Measurements from ENCODE around the gene RPUSD4. TPM values are rescaled to one million over a fixed set of nuclear protein-coding genes. Genes with fewer than 3 reads are reported as not detected.

RPUSD4 gene
- total and polyA plus RNA-seq, 10 of the 15 experiments (the other 5 are each of a cell fraction or from before 2014, with no cell fraction given), result 24.5 to 47.6 (median 31.7) TPM

- in situ Hi-C loops (cut with MboI) (no loop called here), intact Hi-C loops (cut with micrococcal nuclease; ENCODE audit: unreplicated experiment) (no loop called here)
- Histone ChIP-seq H3K9me3 (replicated peaks; ENCODE audit: control insufficient read depth, insufficient read depth, low read length) (no peaks in the 10 kb centered on the region), H3K4me1 (ENCODE audit: control insufficient read depth, insufficient read depth, low read length) (no peaks in the 10 kb centered on the region; the same call in 1 of the 2 replicates), H3K4me2 (ENCODE audit: control insufficient read depth, insufficient read depth) (no peak overlapping the region), H3K36me3 (ENCODE audit: control insufficient read depth in 2 of 2, insufficient read depth in 2 of 2, low read length in 1 of 2) (no peaks in the 10 kb centered on the region), H3K4me3 (no peak overlapping the region), H3K27me3 (replicated peaks in 1 of 2; ENCODE audit: control insufficient read depth in 2 of 2, insufficient read depth in 2 of 2, low read length in 1 of 2) (no peaks in the 10 kb centered on the region), H3K79me2 (ENCODE audit: control insufficient read depth, insufficient read depth, low read length) (no peaks in the 10 kb centered on the region), H4K20me1 (ENCODE audit: control insufficient read depth, insufficient read depth) (no peaks in the 10 kb centered on the region), H3K9ac (ENCODE audit: control insufficient read depth, insufficient read depth, low read length) (no peak overlapping the region), H2AFZ (ENCODE audit: control insufficient read depth, low read depth, low read length) (no peak overlapping the region), H3K27ac (ENCODE audit: control insufficient read depth, insufficient read depth) (no peak overlapping the region)
- ChIA-PET RAD21 (ENCODE audit: unreplicated experiment) (no interaction called here), POLR2A (no interaction called here), CTCF (interaction anchor here (0.6 kb wide), 1 partner anchor 60 kb away, joined by 6 read pairs; no protein-coding TSS in a partner anchor), SMC1A (ENCODE audit: uncharacterized antibody, unreplicated experiment) (interaction anchor here (0.7 kb wide), 1 partner anchor 9 kb away, joined by 3 read pairs; no protein-coding TSS in a partner anchor)
- no TSS peak for BruUV-seq (replicated peaks)
- WGBS (ENCODE audit: insufficient coverage, insufficient replicate concordance, low lambda C conversion rate, missing lambda C conversion rate), result 51% methylated on average over 8 of the region's 8 CpGs
- DNase-seq (ENCODE audit: low read depth, low spot score), result no peak
- no peak for ATAC-seq
- no peak for FAIRE-seq
- TF ChIP-seq, protein P1, sequence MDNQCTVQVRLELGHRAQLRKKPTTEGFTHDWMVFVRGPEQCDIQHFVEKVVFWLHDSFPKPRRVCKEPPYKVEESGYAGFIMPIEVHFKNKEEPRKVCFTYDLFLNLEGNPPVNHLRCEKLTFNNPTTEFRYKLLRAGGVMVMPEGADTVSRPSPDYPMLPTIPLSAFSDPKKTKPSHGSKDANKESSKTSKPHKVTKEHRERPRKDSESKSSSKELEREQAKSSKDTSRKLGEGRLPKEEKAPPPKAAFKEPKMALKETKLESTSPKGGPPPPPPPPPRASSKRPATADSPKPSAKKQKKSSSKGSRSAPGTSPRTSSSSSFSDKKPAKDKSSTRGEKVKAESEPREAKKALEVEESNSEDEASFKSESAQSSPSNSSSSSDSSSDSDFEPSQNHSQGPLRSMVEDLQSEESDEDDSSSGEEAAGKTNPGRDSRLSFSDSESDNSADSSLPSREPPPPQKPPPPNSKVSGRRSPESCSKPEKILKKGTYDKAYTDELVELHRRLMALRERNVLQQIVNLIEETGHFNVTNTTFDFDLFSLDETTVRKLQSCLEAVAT (IDR thresholded peaks at IDR 0.05), result no peak
- TF ChIP-seq E2F8 (IDR thresholded peaks at IDR 0.05; ENCODE audit: low read depth, partially characterized antibody), result no peak
- no peak for TF ChIP-seq FOXK2 (IDR thresholded peaks at IDR 0.05)
- no peak for TF ChIP-seq ZNF207 (IDR thresholded peaks at IDR 0.05; ENCODE audit: borderline replicate concordance)
- TF ChIP-seq POLR2AphosphoS5 (IDR thresholded peaks at IDR 0.05; ENCODE audit: low read length), result no peak
- TF ChIP-seq POLR2AphosphoS2 (IDR thresholded peaks at IDR 0.05; ENCODE audit: low read depth, low read length), result no peak
- TF ChIP-seq, protein P2, sequence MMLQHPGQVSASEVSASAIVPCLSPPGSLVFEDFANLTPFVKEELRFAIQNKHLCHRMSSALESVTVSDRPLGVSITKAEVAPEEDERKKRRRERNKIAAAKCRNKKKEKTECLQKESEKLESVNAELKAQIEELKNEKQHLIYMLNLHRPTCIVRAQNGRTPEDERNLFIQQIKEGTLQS (IDR thresholded peaks at IDR 0.05; ENCODE audit: borderline replicate concordance, extremely low read depth, low read depth, low read length), result no peak
- no peak for TF ChIP-seq ZNF384 (IDR thresholded peaks at IDR 0.05; ENCODE audit: borderline replicate concordance, low read depth, low read length)
- no peak for TF ChIP-seq CHD1 (IDR thresholded peaks at IDR 0.05; ENCODE audit: low read depth, low read length)
- TF ChIP-seq CHD2 (IDR thresholded peaks at IDR 0.05; ENCODE audit: borderline replicate concordance, low read depth, low read length), result no peak
- no peak for TF ChIP-seq TCF3 (IDR thresholded peaks at IDR 0.05; ENCODE audit: borderline replicate concordance, insufficient read depth, low read depth, low read length)
- TF ChIP-seq, protein P3, sequence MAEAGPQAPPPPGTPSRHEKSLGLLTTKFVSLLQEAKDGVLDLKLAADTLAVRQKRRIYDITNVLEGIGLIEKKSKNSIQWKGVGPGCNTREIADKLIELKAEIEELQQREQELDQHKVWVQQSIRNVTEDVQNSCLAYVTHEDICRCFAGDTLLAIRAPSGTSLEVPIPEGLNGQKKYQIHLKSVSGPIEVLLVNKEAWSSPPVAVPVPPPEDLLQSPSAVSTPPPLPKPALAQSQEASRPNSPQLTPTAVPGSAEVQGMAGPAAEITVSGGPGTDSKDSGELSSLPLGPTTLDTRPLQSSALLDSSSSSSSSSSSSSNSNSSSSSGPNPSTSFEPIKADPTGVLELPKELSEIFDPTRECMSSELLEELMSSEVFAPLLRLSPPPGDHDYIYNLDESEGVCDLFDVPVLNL (IDR thresholded peaks at IDR 0.05; ENCODE audit: low read depth, low read length), result no peak
- no peak for TF ChIP-seq ZNF687 (IDR thresholded peaks at IDR 0.05)
- no peak for TF ChIP-seq TCF12 (IDR thresholded peaks at IDR 0.05; ENCODE audit: low read depth, low read length)
Observed at GRCh38 chr11:126176853-126177470, 34.5 kb downstream of the RPUSD4 start.

All from GM12878 (cell line).